ENCODE data around the gene XG.
"Not testable (repeated sequence)": the region's sequence is repeated elsewhere in the genome, so short reads cannot be mapped to it uniquely, and the experiment has no call there.

XG gene

DNA sequence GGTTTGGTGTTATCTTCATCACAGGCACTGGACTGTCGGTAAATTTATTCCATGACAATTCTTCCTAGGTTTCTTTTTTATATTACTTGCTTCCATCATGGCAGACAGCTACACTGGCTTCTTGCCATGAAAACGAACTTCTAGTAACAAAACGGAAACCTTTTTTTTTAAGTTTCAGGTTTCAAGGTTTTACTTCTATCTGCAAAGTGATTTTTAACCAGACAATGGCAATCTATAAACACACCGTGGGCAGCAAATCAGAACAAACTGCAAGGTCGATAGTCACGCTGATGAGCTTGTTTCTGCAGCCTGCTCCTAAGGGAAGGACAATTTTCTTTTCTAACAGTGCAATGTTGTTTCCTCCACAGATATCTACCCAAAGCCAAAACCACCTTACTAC, 29.9 kb downstream of the XG start:
- DNase-seq: no peak

DNA sequence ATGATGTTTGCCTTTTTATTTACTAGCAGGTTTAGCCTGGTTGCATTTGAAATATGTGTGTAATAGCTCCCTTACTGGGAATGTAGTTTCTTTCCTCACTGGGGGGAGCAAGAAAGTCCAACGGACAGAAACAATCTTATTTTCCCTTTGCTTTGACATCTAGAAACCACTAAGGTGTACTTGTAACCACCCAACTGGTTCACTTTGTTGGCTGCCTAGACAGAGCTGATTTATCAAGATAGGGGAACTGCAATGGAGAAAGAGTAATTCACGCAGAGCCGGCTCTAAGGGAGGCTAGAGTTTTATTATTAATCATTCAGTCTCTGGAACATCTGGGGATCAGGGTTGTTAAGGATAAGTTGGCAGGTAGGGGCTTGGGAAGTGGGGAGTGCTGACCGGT, 30.3 kb downstream of the XG start:
- no peak for DNase-seq

- no peak for DNase-seq
Observed at GRCh38 chrX:2782778-2783177, 30.9 kb downstream of the XG start.

DNA sequence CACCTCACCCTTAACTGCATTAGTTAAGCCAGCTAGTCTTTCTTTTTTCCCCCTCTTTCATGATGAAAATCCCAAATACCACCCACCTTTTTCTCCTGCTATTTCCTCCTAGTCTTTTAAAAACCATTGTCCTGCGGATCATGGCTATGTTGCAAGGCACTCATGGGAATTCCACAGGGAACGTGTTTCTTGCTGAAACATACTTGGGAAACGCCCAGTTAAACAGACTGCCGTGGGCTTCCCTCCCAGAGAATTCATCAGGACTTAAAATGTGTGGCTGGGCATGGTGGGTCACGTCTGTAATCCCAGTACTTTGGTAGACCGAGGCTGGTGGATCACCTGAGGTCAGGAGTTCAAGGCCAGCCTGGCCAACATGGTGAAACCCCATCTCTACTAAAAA, 32.2 kb downstream of the XG start:
- DNase-seq: no peak

GRCh38 chrX:2785538-2785937, 33.7 kb downstream of the XG start:
- no peak for DNase-seq

GRCh38 chrX:2788980-2789379, 37.1 kb downstream of the XG start:
- no peak for DNase-seq

- DNase-seq: no peak
Observed at GRCh38 chrX:2789569-2789968, 37.7 kb downstream of the XG start.

DNA sequence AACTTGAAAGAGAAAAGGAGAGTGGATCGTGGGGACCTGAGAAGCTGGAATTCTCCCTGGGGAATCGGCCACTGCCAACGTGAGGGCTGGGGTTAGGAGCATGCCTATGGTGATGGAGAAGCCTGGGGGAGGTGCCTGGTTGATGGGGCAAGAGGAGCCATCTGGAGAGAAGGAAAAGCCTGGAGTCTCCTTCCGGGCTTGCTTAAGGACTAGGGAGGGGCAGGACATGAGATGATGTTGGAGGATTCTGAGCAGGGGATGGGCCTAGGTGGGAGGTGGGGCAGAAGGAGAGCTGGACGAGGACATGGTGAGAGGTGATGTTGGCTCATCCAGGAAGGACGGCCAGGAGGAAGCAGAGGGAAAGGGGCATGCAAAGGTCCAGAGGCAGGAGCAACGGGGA, 41.9 kb downstream of the XG start:
- no peak for DNase-seq

DNA sequence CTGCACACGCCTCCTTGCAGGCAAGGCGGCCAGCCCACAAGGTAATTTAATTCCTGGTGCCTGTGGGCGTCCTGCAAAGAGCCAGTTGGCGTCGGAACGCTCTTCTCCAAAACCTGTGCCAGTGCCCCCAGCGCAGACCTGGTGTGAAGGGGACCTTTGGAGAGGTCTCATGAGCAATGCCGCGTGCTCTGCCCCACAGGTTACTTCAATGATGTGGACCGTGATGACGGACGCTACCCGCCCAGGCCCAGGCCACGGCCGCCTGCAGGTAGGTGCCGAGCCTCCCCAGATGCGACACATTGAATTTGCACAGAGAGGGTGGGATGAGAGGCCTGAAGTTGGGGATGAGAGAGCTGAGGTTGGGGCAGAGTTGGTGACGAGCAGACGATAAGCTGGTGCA, 42.5 kb downstream of the XG start:
- DNase-seq: no peak

GRCh38 chrX:2796808-2797207, 45.0 kb downstream of the XG start:
- DNase-seq: peak; percentile 21

DNA sequence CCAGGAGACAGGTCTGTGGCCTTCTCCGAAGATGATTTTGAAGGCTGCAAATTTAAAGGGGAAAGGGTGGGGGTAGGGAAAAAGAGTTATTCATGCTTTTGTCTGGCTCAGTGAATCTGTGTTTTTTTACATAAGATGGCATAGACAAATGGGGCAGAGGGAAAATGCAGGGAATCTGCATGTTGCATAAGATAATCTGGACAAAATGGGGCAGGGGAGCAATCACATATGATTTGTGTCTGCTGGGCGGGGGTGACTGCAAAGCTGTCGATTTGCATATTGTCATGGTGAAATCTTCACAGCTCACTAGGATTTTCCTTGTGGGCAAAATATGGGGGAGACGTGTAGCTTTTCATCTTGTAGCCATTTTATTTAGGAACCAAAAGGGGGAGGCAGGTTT, 47.5 kb downstream of the XG start:
- no peak for DNase-seq

DNA sequence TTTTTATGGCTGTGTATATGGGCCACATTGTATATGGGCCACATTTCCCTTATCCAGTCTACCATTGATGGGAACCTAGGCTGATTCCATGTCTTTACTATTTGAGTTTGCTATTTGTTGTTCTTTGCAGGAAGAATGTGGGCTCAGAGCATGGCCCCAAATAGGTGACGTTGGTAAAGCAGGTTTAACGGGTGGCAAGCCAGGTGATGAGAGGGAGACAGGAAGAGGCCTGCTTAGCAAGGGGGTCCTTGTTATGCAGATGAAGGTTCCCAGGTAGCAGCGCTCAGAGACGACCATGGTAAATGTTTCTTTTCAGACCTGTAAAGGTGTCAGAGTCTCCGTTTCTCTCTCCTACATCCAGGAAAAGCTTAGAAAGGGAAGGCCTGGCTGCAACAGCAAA, 48.1 kb downstream of the XG start:
- not testable (repeated sequence) for DNase-seq

- no peak for DNase-seq
Observed at GRCh38 chrX:2801223-2801622, 49.4 kb downstream of the XG start.

DNA sequence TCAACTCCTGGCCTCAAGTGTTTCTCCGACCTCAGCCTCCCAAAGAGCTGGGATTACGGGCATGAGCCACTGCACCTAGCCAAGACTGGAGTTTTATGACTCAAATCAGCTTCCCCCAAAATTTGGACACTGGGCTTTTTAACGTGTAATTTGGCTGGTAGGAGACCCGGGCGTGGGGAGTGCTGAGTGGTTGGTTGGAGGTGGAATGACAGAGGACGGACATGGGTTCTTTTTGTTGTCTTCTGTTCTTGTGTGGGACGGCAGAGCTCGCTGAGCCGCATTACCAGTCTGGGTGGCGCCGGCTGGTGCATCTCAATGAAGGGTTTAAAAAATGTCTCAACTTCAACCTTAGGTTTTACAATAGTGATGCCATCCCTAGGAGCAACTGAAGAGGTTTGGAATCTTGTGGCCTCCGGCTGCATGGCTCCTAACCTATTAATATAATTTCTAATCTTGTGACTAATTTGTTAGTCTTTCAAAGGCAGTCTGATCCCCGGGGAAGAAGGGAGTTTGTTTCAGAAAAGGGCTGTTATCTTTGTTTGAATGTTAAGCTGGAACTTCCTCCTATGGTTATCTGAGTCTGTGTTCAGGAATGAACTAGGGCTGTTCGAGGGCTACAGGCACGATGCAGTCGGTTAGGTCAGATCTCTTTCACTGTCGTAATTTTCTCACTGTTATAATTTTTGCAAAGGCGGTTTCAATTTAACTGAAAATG, 50.7 kb downstream of the XG start:
- DNase-seq: peak; percentile 54

DNA sequence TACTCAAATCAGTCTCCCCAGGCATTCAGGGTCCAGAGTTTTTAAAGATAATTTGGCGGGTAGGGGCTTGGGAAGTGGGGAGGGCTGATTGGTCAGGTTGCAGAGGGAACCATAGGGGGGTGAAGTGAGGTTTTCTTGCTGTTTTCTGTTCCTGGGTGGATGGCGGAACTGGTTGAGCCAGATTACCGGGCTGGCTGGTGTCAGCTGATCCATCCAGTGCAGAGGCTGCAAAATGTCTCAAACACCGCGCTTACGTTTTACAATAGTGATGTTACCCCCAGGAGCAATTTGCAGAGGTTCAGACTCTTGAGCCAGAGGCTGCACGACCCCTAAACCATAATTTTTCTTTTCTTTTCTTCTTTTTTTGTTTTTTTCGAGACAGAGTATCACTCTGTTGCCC, 51.6 kb downstream of the XG start:
- DNase-seq: not testable (repeated sequence)

GRCh38 chrX:2804106-2804843, 52.4 kb downstream of the XG start:
- DNase-seq: not testable (repeated sequence)

DNA sequence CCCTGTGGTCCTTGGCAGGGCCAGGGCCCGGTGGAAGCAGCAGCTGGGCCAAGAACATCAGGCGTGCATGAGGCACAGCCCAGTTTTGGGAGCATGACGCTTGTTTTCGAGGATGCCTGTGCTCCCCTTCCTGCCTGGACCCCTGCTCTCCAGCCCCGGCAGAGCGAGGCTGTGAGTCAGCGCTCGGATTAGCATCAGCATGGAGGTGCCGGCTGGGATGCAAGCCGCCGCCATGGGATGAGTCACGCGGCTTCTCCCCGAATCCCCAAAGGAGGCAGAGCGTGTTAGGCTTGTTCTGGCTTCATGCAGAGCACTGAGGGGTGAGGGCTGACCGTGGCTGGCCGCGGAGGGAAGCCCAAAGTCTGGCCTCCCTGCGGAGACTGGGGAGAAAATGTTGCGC, 53.0 kb downstream of the XG start:
- DNase-seq: not testable (repeated sequence)

DNA sequence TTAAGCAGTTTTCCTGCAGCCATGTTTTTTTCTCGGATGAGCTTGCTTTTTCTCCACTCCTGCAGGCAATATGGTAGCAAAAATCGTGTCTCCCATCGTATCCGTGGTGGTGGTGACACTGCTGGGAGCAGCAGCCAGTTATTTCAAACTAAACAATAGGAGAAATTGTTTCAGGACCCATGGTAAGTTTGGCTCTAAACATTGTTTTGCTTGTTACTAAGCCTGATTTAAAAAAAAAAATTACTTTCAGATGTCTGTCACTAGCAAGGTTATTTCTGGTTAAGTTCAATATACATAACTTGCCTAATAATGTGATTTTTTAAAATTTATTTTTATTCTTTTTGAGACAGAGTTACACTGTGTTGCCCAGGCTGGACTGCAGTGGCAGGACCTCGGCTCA, 59.4 kb downstream of the XG start:
- DNase-seq: no peak

- peak; percentile 64 for DNase-seq
Observed at GRCh38 chrX:2812161-2812907, 60.5 kb downstream of the XG start.

GRCh38 chrX:2817036-2817435, 65.2 kb downstream of the XG start:
- DNase-seq: no peak

- DNase-seq: peak; percentile 45
Observed at GRCh38 chrX:2819345-2820135, 67.7 kb downstream of the XG start.

GRCh38 chrX:2820136-2820771, 68.4 kb downstream of the XG start:
- peak; percentile 3 for DNase-seq

Measured in hematopoietic multipotent progenitor cell treated with erythropoietin and hydrocortisone succinate and interleukin-3 and kit ligand, for 4 days (in vitro differentiated cells).